Measurements from ENCODE around the gene USP8.

- no peak for TF ChIP-seq CTCF (IDR thresholded peaks at IDR 0.05; ENCODE audit: low read depth, low read length)
- no peak for TF ChIP-seq EZH2phosphoT487 (IDR thresholded peaks at IDR 0.05; ENCODE audit: low read depth)
These were observed at the start of gene USP8 for GRCh38 chr15:50424066-50424890.
